Measurements from ENCODE around the gene NUBPL. TPM values are rescaled to one million over a fixed set of nuclear protein-coding genes. Genes with fewer than 3 reads are reported as not detected.

Gene NUBPL
- polyA plus RNA-seq, 1 of the 3 experiments (the other 2 are of a cell fraction) = 4.0 TPM

DNA sequence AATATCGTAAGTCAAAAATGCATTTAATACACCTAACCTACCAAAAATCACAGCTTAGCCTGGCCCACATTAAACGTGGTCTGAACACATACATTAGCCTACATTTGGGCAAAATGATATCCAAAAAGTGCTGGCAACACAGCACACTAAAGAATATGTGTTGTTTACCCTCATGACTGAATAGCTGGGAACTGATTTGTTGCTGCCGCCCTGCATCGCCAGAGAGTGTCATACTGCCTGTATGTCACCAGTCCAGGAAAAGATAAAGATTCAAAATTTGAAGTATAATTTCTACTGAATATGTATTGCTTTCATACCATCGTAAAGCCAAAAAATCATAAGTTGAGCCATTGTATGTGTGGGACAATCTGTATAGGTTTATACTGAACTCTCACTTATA is 157.8 kb downstream of the NUBPL start:
- no peaks in the 10 kb centered on the region; a peak in 2 of 4 replicates for H3K4me1 ChIP-seq (ENCODE audit: control insufficient read depth in 1 of 2, insufficient read depth in 2 of 2, low read depth in 1 of 2, low read length in 1 of 2)
- H3K4me2 ChIP-seq = no peak overlapping the region
- H2AFZ ChIP-seq (ENCODE audit: low read depth) = no peak overlapping the region
- H3K27me3 ChIP-seq (ENCODE audit: insufficient read depth) = no peaks in the 10 kb centered on the region
- H3K79me2 ChIP-seq (ENCODE audit: insufficient read depth) = no peaks in the 10 kb centered on the region
- no peak overlapping the region for H3K4me3 ChIP-seq (ENCODE audit: low read depth in 2 of 2, low read length in 1 of 2)
- H3K9me3 ChIP-seq = no peaks in the 10 kb centered on the region
- DNase-seq = no peak
- no peak overlapping the region; a peak in 1 of 4 replicates for H3K27ac ChIP-seq (ENCODE audit: low read depth in 2 of 2, low read length in 1 of 2)
- ChIA-PET POLR2A (no interaction called here), CTCF (interaction anchor here (1.0 to 1.1 kb wide), 2 partner anchors 8 to 176 kb away, joined by 4 read pairs; no protein-coding TSS in a partner anchor)
- no peak for TF ChIP-seq GABPA (IDR thresholded peaks at IDR 0.05; ENCODE audit: low read depth)
- TF ChIP-seq RXRA (IDR thresholded peaks at IDR 0.05; ENCODE audit: borderline replicate concordance, low read depth) = no peak
- TF ChIP-seq EP300 (IDR thresholded peaks at IDR 0.05; ENCODE audit: borderline replicate concordance in 1 of 2, low read depth in 1 of 2, low read length in 1 of 2) = no peak
- TF ChIP-seq JUND (IDR thresholded peaks at IDR 0.05) = no peak
- TF ChIP-seq RCOR1 (IDR thresholded peaks at IDR 0.05; ENCODE audit: low read length) = no peak
- no peak for TF ChIP-seq RAD21 (IDR thresholded peaks at IDR 0.05; ENCODE audit: low read length)
- no peak for TF ChIP-seq RFX5 (IDR thresholded peaks at IDR 0.05; ENCODE audit: low read length)
- TF ChIP-seq YY1 (IDR thresholded peaks at IDR 0.05; ENCODE audit: low read depth) = no peak
- TF ChIP-seq, protein P1, sequence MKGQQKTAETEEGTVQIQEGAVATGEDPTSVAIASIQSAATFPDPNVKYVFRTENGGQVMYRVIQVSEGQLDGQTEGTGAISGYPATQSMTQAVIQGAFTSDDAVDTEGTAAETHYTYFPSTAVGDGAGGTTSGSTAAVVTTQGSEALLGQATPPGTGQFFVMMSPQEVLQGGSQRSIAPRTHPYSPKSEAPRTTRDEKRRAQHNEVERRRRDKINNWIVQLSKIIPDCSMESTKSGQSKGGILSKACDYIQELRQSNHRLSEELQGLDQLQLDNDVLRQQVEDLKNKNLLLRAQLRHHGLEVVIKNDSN (IDR thresholded peaks at IDR 0.05; ENCODE audit: borderline replicate concordance, low read depth) = no peak
- TF ChIP-seq CTCF (IDR thresholded peaks at IDR 0.05) = no peak
- no peaks in the 10 kb centered on the region for H4K20me1 ChIP-seq (ENCODE audit: insufficient read depth)
- no peaks in the 10 kb centered on the region for H3K9me2 ChIP-seq
- no peak overlapping the region for H3K9ac ChIP-seq
- 77% methylated on average over 5 of the region's 5 CpGs for WGBS (ENCODE audit: low lambda C conversion rate)
- no peaks in the 10 kb centered on the region for H3F3A ChIP-seq (replicated peaks; ENCODE audit: insufficient read depth)
- no peaks in the 10 kb centered on the region for H3K36me3 ChIP-seq (replicated peaks in 1 of 2; ENCODE audit: control insufficient read depth in 1 of 2, insufficient read depth in 2 of 2, low read length in 1 of 2)

- Histone ChIP-seq H3K36me3 (replicated peaks in 1 of 2; ENCODE audit: control insufficient read depth in 1 of 2, insufficient read depth in 2 of 2, low read length in 1 of 2) (peaks cover 0 to 15% of the 10 kb centered on the region in 2 experiments), H3K4me1 (ENCODE audit: control insufficient read depth in 1 of 2, insufficient read depth in 2 of 2, low read depth in 1 of 2, low read length in 1 of 2) (no peaks in the 10 kb centered on the region), H2AFZ (ENCODE audit: low read depth) (no peak overlapping the region), H4K20me1 (ENCODE audit: insufficient read depth) (no peaks in the 10 kb centered on the region), H3K27ac (ENCODE audit: low read depth in 2 of 2, low read length in 1 of 2) (no peak overlapping the region), H3F3A (replicated peaks; ENCODE audit: insufficient read depth) (no peaks in the 10 kb centered on the region), H3K9ac (no peak overlapping the region), H3K9me3 (peaks cover 6% of the 10 kb centered on the region), H3K79me2 (ENCODE audit: insufficient read depth) (no peaks in the 10 kb centered on the region), H3K9me2 (no peaks in the 10 kb centered on the region), H3K27me3 (ENCODE audit: insufficient read depth) (no peaks in the 10 kb centered on the region), H3K4me3 (ENCODE audit: low read depth in 2 of 2, low read length in 1 of 2) (no peak overlapping the region), H3K4me2 (no peak overlapping the region)
- TF ChIP-seq FOSL2 (IDR thresholded peaks at IDR 0.05; ENCODE audit: borderline replicate concordance, low read depth) = no peak
- TF ChIP-seq PBX3 (IDR thresholded peaks at IDR 0.05) = no peak
- no peak for TF ChIP-seq RFX5 (IDR thresholded peaks at IDR 0.05; ENCODE audit: low read length)
- TF ChIP-seq GABPA (IDR thresholded peaks at IDR 0.05; ENCODE audit: low read depth) = no peak
- TF ChIP-seq NRF1 (IDR thresholded peaks at IDR 0.05; ENCODE audit: low read depth, low read length) = no peak
- TF ChIP-seq RAD21 (IDR thresholded peaks at IDR 0.05; ENCODE audit: low read length) = no peak
- TF ChIP-seq, protein P2, sequence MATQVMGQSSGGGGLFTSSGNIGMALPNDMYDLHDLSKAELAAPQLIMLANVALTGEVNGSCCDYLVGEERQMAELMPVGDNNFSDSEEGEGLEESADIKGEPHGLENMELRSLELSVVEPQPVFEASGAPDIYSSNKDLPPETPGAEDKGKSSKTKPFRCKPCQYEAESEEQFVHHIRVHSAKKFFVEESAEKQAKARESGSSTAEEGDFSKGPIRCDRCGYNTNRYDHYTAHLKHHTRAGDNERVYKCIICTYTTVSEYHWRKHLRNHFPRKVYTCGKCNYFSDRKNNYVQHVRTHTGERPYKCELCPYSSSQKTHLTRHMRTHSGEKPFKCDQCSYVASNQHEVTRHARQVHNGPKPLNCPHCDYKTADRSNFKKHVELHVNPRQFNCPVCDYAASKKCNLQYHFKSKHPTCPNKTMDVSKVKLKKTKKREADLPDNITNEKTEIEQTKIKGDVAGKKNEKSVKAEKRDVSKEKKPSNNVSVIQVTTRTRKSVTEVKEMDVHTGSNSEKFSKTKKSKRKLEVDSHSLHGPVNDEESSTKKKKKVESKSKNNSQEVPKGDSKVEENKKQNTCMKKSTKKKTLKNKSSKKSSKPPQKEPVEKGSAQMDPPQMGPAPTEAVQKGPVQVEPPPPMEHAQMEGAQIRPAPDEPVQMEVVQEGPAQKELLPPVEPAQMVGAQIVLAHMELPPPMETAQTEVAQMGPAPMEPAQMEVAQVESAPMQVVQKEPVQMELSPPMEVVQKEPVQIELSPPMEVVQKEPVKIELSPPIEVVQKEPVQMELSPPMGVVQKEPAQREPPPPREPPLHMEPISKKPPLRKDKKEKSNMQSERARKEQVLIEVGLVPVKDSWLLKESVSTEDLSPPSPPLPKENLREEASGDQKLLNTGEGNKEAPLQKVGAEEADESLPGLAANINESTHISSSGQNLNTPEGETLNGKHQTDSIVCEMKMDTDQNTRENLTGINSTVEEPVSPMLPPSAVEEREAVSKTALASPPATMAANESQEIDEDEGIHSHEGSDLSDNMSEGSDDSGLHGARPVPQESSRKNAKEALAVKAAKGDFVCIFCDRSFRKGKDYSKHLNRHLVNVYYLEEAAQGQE (IDR thresholded peaks at IDR 0.05; ENCODE audit: low read depth, low read length) = no peak
- no peak for TF ChIP-seq JUND (IDR thresholded peaks at IDR 0.05)
- no peak for TF ChIP-seq TEAD4 (IDR thresholded peaks at IDR 0.05; ENCODE audit: borderline replicate concordance, insufficient read depth)
- no peak for TF ChIP-seq CHD2 (IDR thresholded peaks at IDR 0.05; ENCODE audit: low read length, partially characterized antibody)
- no peak for TF ChIP-seq RCOR1 (IDR thresholded peaks at IDR 0.05; ENCODE audit: low read length)
- TF ChIP-seq USF2 (IDR thresholded peaks at IDR 0.05; ENCODE audit: borderline replicate concordance, low read depth, low read length) = no peak
- DNase-seq = no peak
- CTCF ChIA-PET = interaction anchor here (0.9 to 2.1 kb wide), 3 partner anchors 8 to 11 kb away, joined by 3 to 5 read pairs (median 4); no protein-coding TSS in a partner anchor
- POLR2A ChIA-PET = no interaction called here
Measured at GRCh38 chr14:31726337-31726736, 165.1 kb downstream of the NUBPL start.
